SHP77 (cell line): ENCODE results near the gene TPI1.
A peak's percentile ranks its signal among the peaks of the same experiment; 100 is the strongest.
"Not testable (repeated sequence)": the region's sequence is repeated elsewhere in the genome, so short reads cannot be mapped to it uniquely, and the experiment has no call there.

Experiments
- DNase-seq, 2 experiments: peaks; one replicate each; lab custom pipeline; 2025; lab: John Stamatoyannopoulos, UW

The TPI1 gene

GRCh38 chr12:6847676-6848075, 19.7 kb upstream of the TPI1 start:
- no peak for DNase-seq

GRCh38 chr12:6849427-6849826, 17.9 kb upstream of the TPI1 start:
- DNase-seq, result no peak

GRCh38 chr12:6849976-6850560, 17.3 kb upstream of the TPI1 start:
- no peak for DNase-seq

GRCh38 chr12:6850796-6851152, 16.6 kb upstream of the TPI1 start:
- no peak for DNase-seq

GRCh38 chr12:6851153-6851920, 16.0 kb upstream of the TPI1 start, which contains the start of gene CDCA3:
Gene CDCA3 (minus strand): TSS chr12:6851286. CDS start chr12:6850952, 334 bp downstream.
- peak; percentile 88 to 92 for DNase-seq

- DNase-seq, result peak; percentile 92 to 93
Observed at GRCh38 chr12:6851921-6852650, 15.2 kb upstream of the TPI1 start, which contains the start of gene USP5. Gene USP5 (plus strand): TSS chr12:6852150. CDS start chr12:6852180, 30 bp downstream.

- DNase-seq, result no peak
Observed at GRCh38 chr12:6852651-6853354, 14.5 kb upstream of the TPI1 start.

- no peak for DNase-seq
Observed at GRCh38 chr12:6853626-6854025, 13.7 kb upstream of the TPI1 start.

- DNase-seq, result no peak
Observed at GRCh38 chr12:6854036-6854435, 13.3 kb upstream of the TPI1 start.

- DNase-seq, result no peak
Observed at GRCh38 chr12:6855322-6855721, 12.0 kb upstream of the TPI1 start.

- DNase-seq, result no peak
Observed at GRCh38 chr12:6858799-6859198, 8.5 kb upstream of the TPI1 start.

- no peak for DNase-seq
Observed at GRCh38 chr12:6860116-6860515, 7.2 kb upstream of the TPI1 start.

- DNase-seq, result no peak
Observed at GRCh38 chr12:6860942-6861341, 6.4 kb upstream of the TPI1 start.

- no peak for DNase-seq
Observed at GRCh38 chr12:6861391-6861790, 5.9 kb upstream of the TPI1 start.

- DNase-seq, result no peak
Observed at GRCh38 chr12:6863033-6863432, 4.3 kb upstream of the TPI1 start.

GRCh38 chr12:6863586-6864321, 3.6 kb upstream of the TPI1 start:
- DNase-seq, result no peak

- DNase-seq, result not testable (repeated sequence)
Observed at GRCh38 chr12:6865307-6865706, 2.0 kb upstream of the TPI1 start.

- DNase-seq, result no peak
Observed at GRCh38 chr12:6866163-6866919, 990 bp upstream of the TPI1 start.

- DNase-seq, result no peak
Observed at GRCh38 chr12:6866920-6867412, 365 bp upstream of the TPI1 start.

- no peak for DNase-seq
Observed at GRCh38 chr12:6868211-6869048, 1.1 kb downstream of the TPI1 start.
